Fibroblast of peridontal ligament (primary cell): ENCODE results near the gene FXN.
"Not testable (repeated sequence)": the region's sequence is repeated elsewhere in the genome, so short reads cannot be mapped to it uniquely, and the experiment has no call there.

Experiments used
- DNase-seq: peaks from one replicate; pipeline ENCODE4 v3.0.0-alpha.2; 2010; ENCODE audit errors: extremely low read depth

Gene FXN

GRCh38 chr9:69066955-69067354, 31.4 kb downstream of the FXN start:
- DNase-seq, result no peak

DNA sequence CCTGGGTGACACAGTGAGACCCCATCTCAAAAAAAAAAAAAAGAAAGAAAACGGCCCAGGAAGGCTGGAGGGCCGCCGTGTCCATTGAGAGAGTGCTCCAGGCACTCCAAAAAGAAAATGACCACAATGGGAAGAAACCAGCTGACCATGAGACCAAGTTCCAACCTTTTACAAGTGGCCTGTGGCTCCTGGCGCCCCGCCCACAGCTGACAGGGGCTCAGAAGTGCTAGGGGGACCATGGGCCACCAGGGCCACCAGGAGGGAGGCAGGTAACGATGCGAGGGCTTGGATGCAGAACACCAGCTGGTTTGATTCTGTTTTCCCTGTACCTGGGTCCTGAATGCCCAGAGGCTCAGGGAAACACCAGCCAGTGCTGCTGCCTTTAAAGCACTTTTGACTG, 34.6 kb downstream of the FXN start:
- DNase-seq, result no peak

- no peak for DNase-seq
These were observed 35.5 kb downstream of the FXN start for GRCh38 chr9:69071059-69071458.

GRCh38 chr9:69073103-69073502, 37.6 kb downstream of the FXN start:
- DNase-seq, result no peak

GRCh38 chr9:69074801-69075200, 39.2 kb downstream of the FXN start:
- no peak for DNase-seq

DNA sequence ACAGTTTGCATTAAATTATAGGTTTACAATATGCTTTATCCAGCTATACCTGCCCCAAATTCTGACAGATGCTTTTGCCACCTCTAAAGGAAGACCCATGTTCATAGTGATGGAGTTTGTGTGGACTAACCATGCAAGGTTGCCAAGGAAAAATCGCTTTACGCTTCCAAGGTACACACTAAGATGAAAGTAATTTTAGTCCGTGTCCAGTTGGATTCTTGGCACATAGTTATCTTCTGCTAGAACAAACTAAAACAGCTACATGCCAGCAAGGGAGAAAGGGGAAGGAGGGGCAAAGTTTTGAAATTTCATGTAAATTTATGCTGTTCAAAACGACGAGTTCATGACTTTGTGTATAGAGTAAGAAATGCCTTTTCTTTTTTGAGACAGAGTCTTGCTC, 41.0 kb downstream of the FXN start:
- DNase-seq, result no peak

DNA sequence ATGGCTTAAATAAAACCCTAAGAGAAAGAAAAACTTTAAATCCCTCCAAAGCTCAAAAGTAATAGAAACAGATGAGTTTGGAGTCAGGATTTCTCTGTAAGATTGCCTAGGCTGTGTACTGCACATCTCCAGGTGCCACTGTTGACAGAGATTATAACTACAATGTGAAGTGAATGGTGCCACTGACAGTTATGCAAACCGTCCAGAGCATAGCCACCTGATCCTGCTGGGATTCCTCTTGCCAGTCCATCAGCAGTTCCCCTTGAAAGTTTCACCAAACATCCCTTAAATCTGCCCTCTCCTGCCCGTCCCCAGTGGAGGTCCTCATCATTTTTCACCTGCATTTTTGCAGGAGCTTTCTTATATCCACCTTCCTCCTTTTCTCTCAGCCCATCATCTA, 42.5 kb downstream of the FXN start:
- no peak for DNase-seq

- peak; percentile 92 for DNase-seq
These were observed 43.0 kb downstream of the FXN start for GRCh38 chr9:69078581-69078980.

GRCh38 chr9:69079186-69079585, 43.6 kb downstream of the FXN start:
- DNase-seq, result no peak

DNA sequence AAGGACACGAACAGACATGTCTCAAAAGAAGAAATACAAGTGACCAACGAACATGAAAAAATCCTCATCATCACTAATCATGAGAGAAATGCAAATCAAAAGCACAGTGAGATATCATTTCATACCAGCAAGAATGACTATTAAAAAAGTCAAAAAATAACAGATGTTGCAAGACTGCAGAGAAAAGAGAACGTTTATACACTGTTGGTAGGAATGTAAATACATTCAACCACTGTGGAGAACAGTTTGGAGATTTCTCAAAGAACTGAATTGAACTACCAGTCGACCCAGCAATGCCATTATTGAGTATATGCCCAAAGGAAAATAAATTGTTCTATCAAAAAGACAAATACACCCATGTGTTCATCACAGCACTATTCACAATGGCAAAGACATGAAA, 45.7 kb downstream of the FXN start:
- peak; percentile 76 for DNase-seq

DNA sequence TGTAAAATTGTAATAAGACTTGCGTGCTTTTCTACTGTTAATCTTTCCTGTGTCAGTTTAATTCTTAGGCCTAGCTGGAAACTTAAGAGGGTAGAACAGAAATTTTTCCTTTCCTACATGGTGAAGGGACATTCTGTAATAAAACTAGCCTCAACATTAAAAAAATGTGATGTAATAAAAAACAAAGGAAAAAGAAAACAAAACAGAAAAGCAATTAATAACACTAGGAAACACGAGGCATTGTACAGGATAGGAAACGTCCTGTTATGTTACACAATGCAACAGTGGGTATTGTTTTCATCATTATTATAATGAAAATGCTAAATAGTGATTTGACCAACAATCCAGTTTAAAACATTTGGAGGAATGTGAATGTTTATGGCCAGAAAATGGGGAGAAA, 47.8 kb downstream of the FXN start:
- no peak for DNase-seq

DNA sequence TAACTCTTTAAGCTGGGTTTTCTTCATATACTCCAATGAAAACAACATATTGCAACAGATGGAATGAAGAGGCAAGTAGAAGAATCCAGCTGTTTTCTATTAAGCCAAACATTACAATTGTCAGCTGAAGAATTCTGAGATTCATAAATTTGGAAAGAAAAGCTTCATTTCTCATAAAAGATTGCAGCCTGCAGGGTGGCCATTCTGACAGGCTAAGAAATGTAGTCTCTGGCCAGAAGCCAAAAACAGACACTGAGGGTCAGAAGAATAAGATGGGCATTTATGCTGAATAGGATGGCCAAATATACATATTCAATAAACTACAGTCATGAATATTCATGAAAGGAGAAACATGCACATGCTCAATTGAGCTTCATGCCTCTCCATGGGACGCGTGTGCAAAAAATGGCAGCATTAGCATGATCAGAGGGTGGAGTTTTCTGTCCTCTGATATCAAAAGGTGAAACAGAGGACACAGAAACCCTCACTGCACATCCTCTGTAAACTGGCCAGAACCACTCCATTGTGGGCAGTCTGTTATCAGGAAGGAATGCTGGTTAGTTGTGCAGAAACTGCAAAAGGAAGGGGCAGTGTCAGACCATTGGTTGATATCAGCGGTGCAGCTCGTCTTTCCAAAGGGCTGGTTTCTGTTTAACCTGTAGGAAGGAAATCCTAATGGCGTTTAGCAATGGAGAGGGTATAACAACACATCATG, 50.2 kb downstream of the FXN start:
- peak; percentile 90 for DNase-seq

DNA sequence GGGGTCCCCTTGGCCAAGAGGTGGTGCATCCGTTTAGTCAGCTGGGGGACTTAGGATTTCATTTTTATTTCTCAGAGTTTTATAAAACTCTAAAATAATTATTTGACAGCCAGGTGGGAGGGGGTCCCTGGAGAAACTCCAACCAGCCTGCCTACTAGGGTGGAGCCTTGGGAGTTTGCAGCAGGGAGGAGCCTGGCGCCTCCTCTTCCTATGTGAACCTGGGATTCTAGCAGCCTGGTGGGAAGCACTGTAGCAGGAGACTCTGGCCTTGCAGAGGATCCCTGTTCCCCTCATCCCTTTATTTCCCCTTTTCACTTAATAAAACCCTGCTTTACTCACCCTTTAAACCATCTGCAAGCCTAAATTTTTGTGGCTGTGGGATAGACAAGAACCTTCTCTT, 50.8 kb downstream of the FXN start:
- DNase-seq, result no peak

DNA sequence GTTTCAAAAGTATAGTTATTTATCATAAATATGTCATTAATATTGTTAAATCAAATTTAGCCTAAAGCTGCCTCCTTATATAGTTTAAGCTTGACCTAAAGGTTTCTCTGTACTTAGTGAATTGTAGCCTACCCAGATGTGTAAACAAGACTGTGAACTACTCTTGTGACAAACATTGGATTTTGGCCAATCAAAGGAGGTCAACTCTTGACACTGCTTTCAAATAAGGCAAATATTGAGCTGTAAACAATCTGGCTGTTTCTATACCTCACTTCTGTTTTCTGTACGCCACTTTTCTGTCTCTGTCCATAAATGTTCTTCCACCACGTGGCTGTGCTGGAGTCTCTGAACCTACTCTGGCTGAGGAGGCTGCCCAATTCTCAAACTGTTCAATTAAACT, 51.2 kb downstream of the FXN start:
- no peak for DNase-seq

DNA sequence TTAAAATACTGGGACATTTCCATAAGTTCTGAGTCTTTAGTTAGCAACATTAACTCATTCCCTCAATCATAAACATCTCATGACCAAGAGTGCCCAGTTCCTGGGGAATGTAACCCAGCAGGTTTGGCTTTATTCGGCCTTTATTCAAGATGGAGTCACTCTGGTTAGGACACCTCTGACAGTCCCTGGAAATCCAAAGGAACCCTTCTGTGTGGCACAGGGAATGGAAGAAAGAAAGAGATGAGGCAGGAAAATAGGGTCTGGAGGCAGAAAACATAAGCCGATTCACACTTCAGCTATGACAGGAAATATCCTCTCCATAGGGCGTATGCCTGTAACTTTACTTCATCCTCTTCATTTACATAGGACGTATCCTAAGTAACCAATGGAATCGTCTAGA, 53.5 kb downstream of the FXN start:
- DNase-seq, result no peak

DNA sequence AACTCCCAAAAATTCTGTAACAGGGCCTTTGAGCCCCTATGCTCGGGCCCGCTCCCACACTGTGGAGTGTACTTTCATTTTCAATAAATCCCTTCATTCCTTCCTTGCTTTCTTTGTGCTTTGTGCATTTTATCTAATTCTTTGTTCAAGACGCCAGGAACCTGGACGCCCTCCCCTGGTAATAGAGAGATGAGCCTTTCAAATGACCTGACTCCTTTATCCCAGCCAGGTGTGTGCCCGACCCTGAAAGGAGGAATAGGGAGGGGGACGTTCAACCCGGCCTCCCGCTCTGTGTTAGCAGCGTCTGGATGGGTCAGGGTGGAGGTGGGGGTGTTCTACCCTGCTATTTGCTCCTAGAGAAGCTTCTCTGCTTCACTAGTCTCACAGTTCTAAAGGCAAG, 53.9 kb downstream of the FXN start:
- DNase-seq, result no peak

- no peak for DNase-seq
These were observed 54.7 kb downstream of the FXN start for GRCh38 chr9:69090140-69090750.

DNA sequence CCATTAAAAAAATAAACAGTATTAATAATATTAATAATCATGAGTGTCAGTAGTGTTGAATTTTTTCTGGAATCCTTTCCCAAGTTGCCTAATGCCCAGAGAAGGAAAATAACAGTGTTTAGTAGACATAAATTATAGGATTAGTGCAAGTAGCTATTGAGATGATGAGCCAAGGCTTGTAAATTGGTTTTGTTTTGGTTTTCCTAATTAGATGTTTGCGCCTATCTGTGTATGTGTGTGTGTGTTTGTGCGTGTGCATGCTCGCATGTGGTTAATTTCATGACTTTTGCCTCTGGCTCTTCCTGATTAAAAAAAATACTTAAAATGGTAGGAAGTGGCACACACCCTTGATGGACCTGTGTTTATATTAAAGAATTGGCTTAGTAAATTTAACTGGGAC, 55.4 kb downstream of the FXN start:
- DNase-seq, result no peak

GRCh38 chr9:69093471-69094103, 58.0 kb downstream of the FXN start:
- DNase-seq, result no peak

- not testable (repeated sequence) for DNase-seq
These were observed 59.0 kb downstream of the FXN start for GRCh38 chr9:69094361-69095135.

- peak; percentile 52 for DNase-seq
These were observed 61.5 kb downstream of the FXN start for GRCh38 chr9:69097064-69097463.

GRCh38 chr9:69097923-69098593, 62.5 kb downstream of the FXN start:
- DNase-seq, result no peak
